Gastrocnemius medialis (tissue), 4 donors: ENCODE data around the gene C10orf90. TPM values are rescaled to one million over a fixed set of nuclear protein-coding genes. Genes with fewer than 3 reads are reported as not detected.

Experiments
- ATAC-seq, 2 donors: fragments of 150-250 bp; one replicate each; pipeline ENCODE4 v1.9.1; 2016
- DNase-seq, 2 donors: peaks; one replicate each; pipeline ENCODE4 v3.0.0-alpha.2; 2019
- H3K27ac ChIP-seq, 4 donors: fragments of 200-600 bp; sonication (generic); 1 replicate in 1 of 4; 2 replicates in 3 of 4; pipeline ENCODE4 v1.5.1; 2016 to 2018; ENCODE audit warnings: mild to moderate bottlenecking in 2 of 4, moderate library complexity in 1 of 4
- H3K27me3 ChIP-seq, 3 donors: fragments of 200-600 bp; sonication (generic) in 2 of 3; 1 replicate in 1 of 3; 2 replicates in 2 of 3; pipeline versions ENCODE4 v1.5.1 to v1.6.0; 2016 to 2019; ENCODE audit warnings: mild to moderate bottlenecking in 1 of 3, moderate library complexity in 1 of 3
- H3K36me3 ChIP-seq, 2 donors: fragments of 200-600 bp; sonication (generic) in 1 of 2; one replicate each; pipeline ENCODE4 v1.5.1; 2017 to 2018
- H3K4me1 ChIP-seq, 2 donors: fragments of 200-600 bp; sonication (generic) in 1 of 2; one replicate each; pipeline ENCODE4 v1.5.1; 2016 to 2017; ENCODE audit warnings: mild to moderate bottlenecking in 2 of 2
- H3K4me3 ChIP-seq, 4 donors: fragments of 200-600 bp; sonication (generic) in 3 of 4; 1 replicate in 1 of 4; 2 replicates in 3 of 4; pipeline ENCODE4 v1.5.1; 2016 to 2019; ENCODE audit warnings: mild to moderate bottlenecking in 2 of 4
- H3K9me3 ChIP-seq, 3 donors: fragments of 200-600 bp; sonication (generic) in 2 of 3; 1 replicate in 1 of 3; 2 replicates in 2 of 3; pipeline ENCODE4 v1.5.1; 2016 to 2019
- CTCF ChIP-seq, 5 experiments: fragments of 450-650 bp in 3 of 5; fragments of 200-600 bp in 2 of 5; sonication (generic) in 2 of 5; IDR thresholded peaks in 4 of 5; conservative IDR thresholded peaks in 1 of 5; 1 replicate in 4 of 5; 2 replicates in 1 of 5; pipeline ENCODE4 v1.5.1; 2016 to 2019; ENCODE audit warnings: antibody characterized with exemption in 5 of 5, mild to moderate bottlenecking in 3 of 5, moderate library complexity in 3 of 5
- POLR2A ChIP-seq, 2 donors: fragments of 450-650 bp; IDR thresholded peaks; one replicate each; pipeline ENCODE4 v1.6.1; 2017; ENCODE audit warnings: antibody characterized with exemption in 2 of 2, mild to moderate bottlenecking in 2 of 2, moderate library complexity in 2 of 2
- in situ Hi-C, 4 donors: fragments of 200-750 bp; cut with MboI; loops; one replicate each; pipeline versions ENCODE4 v1.15.0 to v1.8.0; 2017; ENCODE audit warnings: low sequenced_read_pairs in 4 of 4
- intact Hi-C: fragments of 100-400 bp; cut with DNase I; formaldehyde crosslinking; loops from one replicate; pipeline ENCODE4 v1.15.1; 2023; ENCODE audit warnings: low total_unique reads
- total RNA-seq, 4 donors: library from RNA; depleted of rRNA; stranded (reverse); fragments of >200 nt; gene quantifications; one replicate each; pipeline versions ENCODE4 v1.1.0 to v1.2.3, GENCODE V29; 2016

The C10orf90 gene
- total RNA-seq, 4 donors from 2014 or later: not detected

- intact Hi-C loops: no loop called here
- Histone ChIP-seq H3K9me3 (no peaks in the 10 kb centered on the region), H3K27ac (no peak overlapping the region), H3K36me3 (no peaks in the 10 kb centered on the region), H3K4me1 (no peaks in the 10 kb centered on the region), H3K4me3 (no peak overlapping the region), H3K27me3 (no peaks in the 10 kb centered on the region)
- TF ChIP-seq CTCF (IDR thresholded peaks at IDR 0.05 in 4 of 5, conservative IDR thresholded peaks at IDR 0.05 in 1 of 5) (no peak), POLR2A (IDR thresholded peaks at IDR 0.05) (no peak)
- in situ Hi-C loops: no loop called here
- DNase-seq (no peak), ATAC-seq (no peak)
These were observed 101.6 kb downstream of the C10orf90 start for GRCh38 chr10:126568809-126569385.

GRCh38 chr10:126565871-126566270 is 104.6 kb downstream of the C10orf90 start:
- no peak overlapping the region for H3K27ac ChIP-seq

GRCh38 chr10:126565441-126565840 is 105.1 kb downstream of the C10orf90 start:
- DNase-seq: no peak
- Histone ChIP-seq H3K27ac (no peak overlapping the region), H3K4me3 (no peak overlapping the region), H3K4me1 (peaks cover 0 to 14% of the 10 kb centered on the region in 2 donors), H3K36me3 (no peaks in the 10 kb centered on the region), H3K27me3 (no peaks in the 10 kb centered on the region), H3K9me3 (no peaks in the 10 kb centered on the region)
- TF ChIP-seq POLR2A (IDR thresholded peaks at IDR 0.05) (no peak), CTCF (IDR thresholded peaks at IDR 0.05 in 4 of 5, conservative IDR thresholded peaks at IDR 0.05 in 1 of 5) (no peak)
- in situ Hi-C loops (no loop called here), intact Hi-C loops (no loop called here)
- ATAC-seq: no peak

More at GRCh38 chr10:126565871-126566270, 104.6 kb downstream of the C10orf90 start:
- intact Hi-C loops: loop anchor here (1.0 kb wide), 1 partner anchor 23 kb away; no protein-coding TSS in a partner anchor
- Histone ChIP-seq H3K9me3 (no peaks in the 10 kb centered on the region), H3K36me3 (no peaks in the 10 kb centered on the region), H3K4me3 (no peak overlapping the region), H3K27me3 (no peaks in the 10 kb centered on the region), H3K4me1 (peaks cover 0 to 10% of the 10 kb centered on the region in 2 donors)
- in situ Hi-C loops: no loop called here
- TF ChIP-seq POLR2A (IDR thresholded peaks at IDR 0.05) (no peak), CTCF (IDR thresholded peaks at IDR 0.05 in 4 of 5, conservative IDR thresholded peaks at IDR 0.05 in 1 of 5) (no peak)
- DNase-seq (no peak), ATAC-seq (no peak)

DNA sequence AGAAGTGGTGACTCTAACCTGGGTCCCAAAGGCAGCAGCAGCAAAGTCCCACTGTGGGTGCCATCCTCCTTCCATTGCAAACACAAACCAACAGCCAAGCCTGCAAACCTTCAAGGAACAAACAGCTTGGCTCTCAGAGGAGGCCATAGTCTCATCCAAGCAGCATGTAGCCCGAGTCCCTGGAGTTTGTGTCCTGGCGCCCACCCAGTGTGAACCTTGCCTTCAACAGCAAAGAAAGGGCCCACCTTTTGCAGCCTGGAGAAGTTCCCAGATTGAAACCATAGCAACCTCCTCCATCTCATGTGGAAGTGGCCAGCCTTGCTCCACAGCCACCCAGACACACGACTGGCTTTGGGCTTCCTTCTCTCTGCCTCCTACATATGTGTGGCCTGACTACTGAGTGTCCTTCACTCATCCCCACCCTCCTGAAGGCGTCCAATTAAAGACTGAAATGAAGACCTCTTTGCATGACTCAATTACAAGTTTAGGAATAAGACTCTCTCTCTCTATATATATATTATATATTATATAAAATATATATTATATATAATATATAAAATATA is 106.1 kb downstream of the C10orf90 start:
- in situ Hi-C loops (no loop called here), intact Hi-C loops (no loop called here)
- ATAC-seq (no peak), DNase-seq (no peak)
- H3K9me3 ChIP-seq: no peaks in the 10 kb centered on the region
- TF ChIP-seq CTCF (IDR thresholded peaks at IDR 0.05 in 4 of 5, conservative IDR thresholded peaks at IDR 0.05 in 1 of 5) (no peak), POLR2A (IDR thresholded peaks at IDR 0.05) (no peak)
- no peak overlapping the region for H3K27ac ChIP-seq
- H3K36me3 ChIP-seq: no peaks in the 10 kb centered on the region
- no peak overlapping the region for H3K4me3 ChIP-seq
- H3K4me1 ChIP-seq: peaks cover 0 to 24% of the 10 kb centered on the region in 2 donors
- no peaks in the 10 kb centered on the region for H3K27me3 ChIP-seq
